Esophagus squamous epithelium (tissue), 5 donors: ENCODE measurements around the gene TNIK. TPM values are rescaled to one million over a fixed set of nuclear protein-coding genes. Genes with fewer than 3 reads are reported as not detected.
"Not testable (repeated sequence)": the region's sequence is repeated elsewhere in the genome, so short reads cannot be mapped to it uniquely, and the experiment has no call there.

Source experiments
- DNase-seq: peaks from one replicate; lab custom pipeline; 2025; lab: John Stamatoyannopoulos, UW
- H3K27ac ChIP-seq, 4 donors: fragments of 200-600 bp; sonication (generic); one replicate each; pipeline ENCODE4 v1.5.1; 2016 to 2019; ENCODE audit warnings: mild to moderate bottlenecking in 1 of 4
- H3K27me3 ChIP-seq, 4 donors: fragments of 200-600 bp; sonication (generic); 1 replicate in 3 of 4; 2 replicates in 1 of 4; pipeline versions ENCODE4 v1.5.1 to v1.6.0; 2017 to 2021; ENCODE audit warnings: antibody characterized with exemption in 1 of 4
- H3K36me3 ChIP-seq, 3 donors: fragments of 200-600 bp; sonication (generic); one replicate each; pipeline ENCODE4 v1.5.1; 2016 to 2019
- H3K4me1 ChIP-seq, 3 donors: fragments of 200-600 bp; sonication (generic); one replicate each; pipeline ENCODE4 v1.5.1; 2017 to 2019
- H3K4me3 ChIP-seq, 4 donors: fragments of 200-600 bp; sonication (generic); 1 replicate in 3 of 4; 2 replicates in 1 of 4; pipeline ENCODE4 v1.5.1; 2016 to 2019; ENCODE audit warnings: mild to moderate bottlenecking in 2 of 4, moderate library complexity in 1 of 4
- H3K9me3 ChIP-seq, 3 donors: fragments of 200-600 bp; sonication (generic); one replicate each; pipeline ENCODE4 v1.5.1; 2016 to 2019
- POLR2A ChIP-seq, 4 donors: fragments of 450-650 bp; IDR thresholded peaks; one replicate each; pipeline ENCODE4 v1.6.1; 2017; ENCODE audit warnings: antibody characterized with exemption in 4 of 4, mild to moderate bottlenecking in 4 of 4, moderate library complexity in 3 of 4
- WGBS, 2 donors: methylation state at CpG; one replicate each; pipeline ENCODE4 v1.1.5; 2018; 5-methylcytosine and 5-hydroxymethylcytosine counted together
- intact Hi-C: fragments of 100-400 bp; cut with DNase I; formaldehyde crosslinking; loops from one replicate; pipeline ENCODE4 v1.15.0; 2022
- total RNA-seq, 4 donors: library from RNA; depleted of rRNA; stranded (reverse); fragments of >200 nt; gene quantifications; one replicate each; pipeline ENCODE4 v1.1.0, GENCODE V29; 2016
- TF ChIP-seq, protein P1 (sequence below), 6 experiments: fragments of 450-650 bp in 4 of 6; fragments of 200-600 bp in 2 of 6; sonication (generic) in 2 of 6; IDR thresholded peaks; one replicate each; pipeline ENCODE4 v1.5.1; 2016 to 2019; ENCODE audit warnings: antibody characterized with exemption in 6 of 6, mild to moderate bottlenecking in 4 of 6, moderate library complexity in 4 of 6
- donor health status: DM: yes; HTN: yes; CAD: no.

The TNIK gene
- total RNA-seq, 4 donors from 2014 or later = 2.2 to 11.6 (median 4.7) TPM

GRCh38 chr3:171452328-171452727 is 7.9 kb downstream of the TNIK start:
- H3K27ac ChIP-seq = no peak overlapping the region
- no peak for DNase-seq
- H3K27me3 ChIP-seq = no peaks in the 10 kb centered on the region
- no peaks in the 10 kb centered on the region for H3K9me3 ChIP-seq
- no peak for TF ChIP-seq POLR2A (IDR thresholded peaks at IDR 0.05)
- TF ChIP-seq, protein P1, sequence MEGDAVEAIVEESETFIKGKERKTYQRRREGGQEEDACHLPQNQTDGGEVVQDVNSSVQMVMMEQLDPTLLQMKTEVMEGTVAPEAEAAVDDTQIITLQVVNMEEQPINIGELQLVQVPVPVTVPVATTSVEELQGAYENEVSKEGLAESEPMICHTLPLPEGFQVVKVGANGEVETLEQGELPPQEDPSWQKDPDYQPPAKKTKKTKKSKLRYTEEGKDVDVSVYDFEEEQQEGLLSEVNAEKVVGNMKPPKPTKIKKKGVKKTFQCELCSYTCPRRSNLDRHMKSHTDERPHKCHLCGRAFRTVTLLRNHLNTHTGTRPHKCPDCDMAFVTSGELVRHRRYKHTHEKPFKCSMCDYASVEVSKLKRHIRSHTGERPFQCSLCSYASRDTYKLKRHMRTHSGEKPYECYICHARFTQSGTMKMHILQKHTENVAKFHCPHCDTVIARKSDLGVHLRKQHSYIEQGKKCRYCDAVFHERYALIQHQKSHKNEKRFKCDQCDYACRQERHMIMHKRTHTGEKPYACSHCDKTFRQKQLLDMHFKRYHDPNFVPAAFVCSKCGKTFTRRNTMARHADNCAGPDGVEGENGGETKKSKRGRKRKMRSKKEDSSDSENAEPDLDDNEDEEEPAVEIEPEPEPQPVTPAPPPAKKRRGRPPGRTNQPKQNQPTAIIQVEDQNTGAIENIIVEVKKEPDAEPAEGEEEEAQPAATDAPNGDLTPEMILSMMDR (IDR thresholded peaks at IDR 0.05) = no peak
- WGBS, 2 donors = 84 to 91% methylated on average over 5 of the region's 5 CpGs
- H3K4me1 ChIP-seq = peaks cover 0 to 18% (median 5%) of the 10 kb centered on the region in 3 donors
- no peaks in the 10 kb centered on the region for H3K36me3 ChIP-seq
- no peak overlapping the region for H3K4me3 ChIP-seq
- intact Hi-C loops = no loop called here

- no peak for DNase-seq
- no peak overlapping the region for H3K4me3 ChIP-seq
- H3K27ac ChIP-seq = no peak overlapping the region
- no peaks in the 10 kb centered on the region for H3K36me3 ChIP-seq
- no peaks in the 10 kb centered on the region for H3K27me3 ChIP-seq
- H3K9me3 ChIP-seq = no peaks in the 10 kb centered on the region
- intact Hi-C loops = no loop called here
- no peak for TF ChIP-seq POLR2A (IDR thresholded peaks at IDR 0.05)
- TF ChIP-seq, protein P1 (IDR thresholded peaks at IDR 0.05) = no peak
- WGBS, 2 donors = 89 to 95% methylated on average over 5 of the region's 5 CpGs
- H3K4me1 ChIP-seq = peaks cover 0 to 18% (median 6%) of the 10 kb centered on the region in 3 donors
Measured at GRCh38 chr3:171451915-171452314, 8.3 kb downstream of the TNIK start.

DNA sequence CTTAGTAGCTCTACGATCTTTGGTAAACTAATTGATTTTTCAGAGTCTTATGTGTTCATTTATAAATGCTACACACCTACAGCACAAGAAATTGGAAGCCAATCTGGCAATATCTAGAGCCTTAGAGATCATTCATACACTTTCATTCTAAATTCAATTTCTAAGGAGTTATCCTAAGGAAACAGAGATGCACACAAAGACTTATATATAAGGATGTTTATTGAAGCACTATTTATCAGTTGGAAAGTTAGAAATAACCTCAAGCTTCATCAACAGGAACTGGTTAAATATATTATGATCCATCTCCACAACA is 12.7 kb downstream of the TNIK start:
- H3K4me3 ChIP-seq, H3K27me3 ChIP-seq, H3K27ac ChIP-seq, H3K9me3 ChIP-seq, H3K4me1 ChIP-seq, H3K36me3 ChIP-seq, DNase-seq, intact Hi-C loops: not testable (repeated sequence)
- WGBS, 2 donors = 21 to 44% methylated on average over 1 of the region's 1 CpG

GRCh38 chr3:171446801-171447578 is 13.2 kb downstream of the TNIK start:
- Histone ChIP-seq H3K4me3 (no peak overlapping the region), H3K27me3 (no peaks in the 10 kb centered on the region), H3K4me1 (peaks cover 0 to 8% (median 6%) of the 10 kb centered on the region in 3 donors), H3K27ac (no peak overlapping the region), H3K36me3 (no peaks in the 10 kb centered on the region), H3K9me3 (no peaks in the 10 kb centered on the region)
- 55 to 86% methylated on average over 7 to 12 of the region's 12 CpGs for WGBS, 2 donors
- intact Hi-C loops = no loop called here
- no peak for DNase-seq
- TF ChIP-seq POLR2A (IDR thresholded peaks at IDR 0.05) = no peak
- TF ChIP-seq, protein P1 (IDR thresholded peaks at IDR 0.05) = no peak

GRCh38 chr3:171446301-171446700 is 13.9 kb downstream of the TNIK start:
- no peak for DNase-seq
- Histone ChIP-seq H3K36me3 (no peaks in the 10 kb centered on the region), H3K9me3 (no peaks in the 10 kb centered on the region), H3K27ac (no peak overlapping the region), H3K4me1 (peaks cover 0 to 8% (median 8%) of the 10 kb centered on the region in 3 donors), H3K4me3 (no peak overlapping the region), H3K27me3 (no peaks in the 10 kb centered on the region)
- WGBS, 2 donors = 81 to 92% methylated on average over 1 of the region's 1 CpG
- intact Hi-C loops = no loop called here
- TF ChIP-seq POLR2A (IDR thresholded peaks at IDR 0.05) = no peak
- TF ChIP-seq, protein P1 (IDR thresholded peaks at IDR 0.05) = no peak
